Epithelial cell of prostate (primary cell): ENCODE data around the gene DZIP1L.
A peak's percentile ranks its signal among the peaks of the same experiment; 100 is the strongest.
"Not testable (repeated sequence)": the region's sequence is repeated elsewhere in the genome, so short reads cannot be mapped to it uniquely, and the experiment has no call there.

ENCODE experiments used
- DNase-seq: peaks from one replicate; pipeline ENCODE4 v3.0.0-alpha.2; 2011; ENCODE audit warnings: low read depth, low spot score
- H3K27ac ChIP-seq: fragments of 450-650 bp; 2 replicates; pipeline ENCODE4 v1.5.1; 2017; ENCODE audit warnings: mild to moderate bottlenecking

The DZIP1L gene

DNA sequence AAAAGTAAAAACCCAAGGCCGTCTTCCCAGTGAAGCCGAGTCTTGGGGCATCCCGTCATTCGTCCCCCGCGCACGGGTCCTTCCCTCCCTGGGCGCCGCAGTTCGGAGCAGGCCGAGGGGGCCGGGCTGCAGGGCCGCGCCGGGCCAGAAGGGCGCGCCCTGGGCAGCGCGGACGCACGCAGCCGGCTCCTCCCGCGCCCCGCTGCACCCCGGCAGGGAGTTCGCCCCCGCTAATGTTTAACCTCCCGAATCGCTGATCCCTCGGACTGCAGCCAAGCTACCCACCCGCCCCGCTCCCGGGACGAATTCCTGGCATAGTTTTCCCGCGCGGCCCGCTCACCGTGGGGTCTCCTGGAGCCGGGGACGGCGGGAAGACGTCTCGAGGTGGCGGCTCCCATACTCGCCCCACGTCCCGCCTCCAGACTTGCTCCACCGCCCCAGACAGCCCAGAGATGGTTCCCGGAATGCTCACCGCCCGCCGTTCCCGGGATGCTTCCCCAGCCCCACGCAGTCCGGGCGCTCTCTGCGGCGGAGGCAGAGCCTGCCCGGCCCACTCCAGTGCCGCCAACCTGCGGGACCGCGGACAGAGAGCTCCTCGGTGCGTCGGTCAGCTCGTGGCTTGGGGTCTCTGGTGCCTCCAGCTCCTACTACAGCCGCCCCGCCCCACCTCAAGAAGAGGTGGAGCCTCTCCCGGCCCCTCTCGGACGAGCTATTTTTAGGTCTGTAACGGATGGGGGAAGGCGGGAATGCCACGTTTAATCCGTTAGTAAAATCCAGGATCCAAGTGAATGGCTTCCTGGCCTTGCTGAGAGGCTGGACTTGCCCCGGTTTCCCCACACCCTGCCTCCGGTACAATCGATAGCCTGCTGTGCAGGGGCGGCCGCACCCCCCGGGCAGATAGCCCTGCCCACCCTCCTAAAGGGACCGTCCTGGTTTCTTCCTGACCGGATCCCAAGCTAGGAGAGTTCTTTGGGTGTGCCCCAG lies at the start of gene DZIP1L:
Gene DZIP1L, minus strand, starts transcription at position 621 of the 984 bp plus-strand sequence. CDS start 11,637 bp downstream, outside the sequence.
- DNase-seq: no peak
- H3K27ac ChIP-seq: no peak within 1 kb of the TSS

DNA sequence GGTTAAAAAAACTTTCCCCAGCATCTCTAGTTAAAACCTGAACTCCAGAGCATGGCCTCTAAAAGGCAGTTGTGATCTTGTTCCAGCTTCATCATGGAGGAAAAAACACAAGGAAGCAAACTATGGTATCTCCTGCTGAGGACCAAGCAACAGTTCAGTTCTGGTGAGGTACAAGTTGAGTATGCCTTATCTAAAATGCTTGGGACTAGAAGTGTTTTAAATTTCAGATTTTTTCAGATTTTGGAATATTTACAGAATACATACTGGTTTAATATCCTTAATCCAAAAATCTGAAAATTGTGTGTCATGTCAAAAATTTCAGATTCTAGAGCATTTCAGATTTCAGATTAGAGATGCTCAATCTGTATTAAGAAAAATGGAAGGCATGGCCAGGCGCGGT lies 49.7 kb upstream of the DZIP1L start:
- no peak overlapping the region for H3K27ac ChIP-seq
- DNase-seq: no peak

- DNase-seq: no peak
- H3K27ac ChIP-seq: no peak overlapping the region
Observed at GRCh38 chr3:138157743-138158142, 42.3 kb upstream of the DZIP1L start.

DNA sequence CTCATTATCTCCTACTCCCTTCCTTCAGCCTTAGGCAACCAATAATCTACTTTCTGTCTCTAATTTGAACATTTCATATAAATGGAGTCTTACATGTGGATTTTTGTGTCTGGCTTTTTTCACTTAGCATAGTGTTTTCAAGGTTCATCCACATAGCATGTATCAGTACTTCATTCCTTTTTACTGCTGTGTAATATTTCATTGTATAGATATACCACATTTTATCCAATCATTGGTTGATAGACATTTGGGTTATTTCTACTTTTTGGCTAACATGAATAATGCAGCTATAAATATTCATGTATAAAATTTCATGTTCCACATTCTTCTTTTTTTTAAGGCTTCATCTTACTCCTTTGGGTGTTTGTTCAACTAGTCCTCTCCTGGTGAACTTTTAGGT lies 39.1 kb upstream of the DZIP1L start:
- DNase-seq: no peak
- H3K27ac ChIP-seq: no peak overlapping the region

DNA sequence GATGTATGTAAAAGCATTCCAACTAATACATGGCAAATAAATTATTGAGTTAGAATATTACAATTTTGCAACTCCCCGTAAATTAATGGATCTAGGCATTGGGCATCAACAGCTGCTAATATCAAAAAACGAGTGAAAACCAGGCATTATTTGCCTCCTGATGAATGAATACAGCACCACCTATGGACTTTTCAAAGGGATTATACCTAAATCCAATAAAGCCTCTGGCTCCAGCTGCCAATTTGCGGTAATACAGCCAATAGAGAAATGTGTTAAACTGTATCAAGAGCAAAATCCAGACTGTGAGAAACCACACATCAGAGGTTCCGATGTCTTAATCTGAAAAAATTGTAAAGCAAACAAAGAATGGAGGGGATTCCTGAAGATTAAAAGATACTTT lies 33.1 kb upstream of the DZIP1L start:
- no peak overlapping the region for H3K27ac ChIP-seq
- DNase-seq: no peak

DNA sequence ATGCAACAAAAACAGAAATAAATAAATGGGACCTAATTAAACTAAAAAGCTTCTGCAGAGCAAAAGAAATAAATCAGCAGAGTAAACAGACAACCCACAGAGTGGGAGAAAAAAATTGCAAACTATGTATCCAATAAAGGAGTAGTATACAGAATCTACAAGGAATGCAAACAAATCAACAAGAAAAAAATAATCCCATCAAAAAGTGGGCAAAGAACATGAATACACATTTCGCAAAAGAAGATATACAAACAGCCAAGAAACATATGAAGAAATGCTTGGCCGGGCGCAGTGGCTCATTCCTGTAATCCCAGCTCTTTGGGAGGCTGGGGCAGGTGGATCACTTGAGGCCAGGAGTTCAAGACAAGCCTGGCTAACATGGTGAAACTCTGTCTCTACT lies 26.8 kb upstream of the DZIP1L start:
- H3K27ac ChIP-seq, DNase-seq: not testable (repeated sequence)

GRCh38 chr3:138140940-138141339 lies 25.5 kb upstream of the DZIP1L start:
- H3K27ac ChIP-seq: no peak overlapping the region
- no peak for DNase-seq

DNA sequence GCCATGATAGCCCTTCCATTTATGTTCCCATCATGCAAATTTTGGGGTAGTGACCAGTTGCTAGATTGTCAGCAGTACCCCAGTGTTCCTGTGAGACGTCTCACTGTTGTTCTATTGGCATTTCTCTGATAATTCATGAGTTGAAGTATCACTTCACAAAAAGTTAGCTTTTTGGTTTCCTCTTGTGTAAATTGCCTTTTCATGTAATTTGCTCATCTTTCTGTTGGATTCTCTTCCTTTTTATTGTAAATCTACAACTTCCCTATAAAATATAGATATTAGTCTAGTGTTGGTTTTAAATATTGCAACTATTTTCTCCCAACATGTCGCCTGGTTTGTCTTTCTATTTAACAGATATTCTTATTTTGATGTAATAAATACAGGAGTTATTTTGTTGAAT lies 24.3 kb upstream of the DZIP1L start:
- no peak for DNase-seq
- no peak overlapping the region for H3K27ac ChIP-seq

GRCh38 chr3:138137861-138138260 lies 22.5 kb upstream of the DZIP1L start:
- no peak for DNase-seq
- no peak overlapping the region for H3K27ac ChIP-seq

DNA sequence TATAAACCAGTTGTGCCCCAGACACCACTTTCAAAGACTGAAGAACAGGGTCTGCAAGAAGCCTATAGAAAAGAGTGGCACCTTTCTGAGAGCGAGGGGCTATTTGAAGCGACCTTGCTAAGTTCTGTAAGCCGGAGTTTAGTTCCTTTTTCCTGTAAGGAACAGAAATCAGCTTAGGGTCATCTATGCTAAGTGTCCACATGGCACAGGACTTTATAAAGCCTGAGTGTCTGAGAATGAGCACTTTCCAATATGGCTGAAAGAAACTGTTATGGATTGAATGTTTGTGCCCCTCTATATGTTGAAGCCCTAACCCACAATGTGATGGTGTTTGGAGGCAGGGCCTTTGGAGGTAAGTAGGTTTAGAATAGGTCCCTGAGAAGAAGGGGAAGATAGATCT lies 20.8 kb upstream of the DZIP1L start:
- no peak overlapping the region for H3K27ac ChIP-seq
- DNase-seq: no peak

- H3K27ac ChIP-seq: no peak overlapping the region
- no peak for DNase-seq
Observed at GRCh38 chr3:138135833-138136194, 20.4 kb upstream of the DZIP1L start.

DNA sequence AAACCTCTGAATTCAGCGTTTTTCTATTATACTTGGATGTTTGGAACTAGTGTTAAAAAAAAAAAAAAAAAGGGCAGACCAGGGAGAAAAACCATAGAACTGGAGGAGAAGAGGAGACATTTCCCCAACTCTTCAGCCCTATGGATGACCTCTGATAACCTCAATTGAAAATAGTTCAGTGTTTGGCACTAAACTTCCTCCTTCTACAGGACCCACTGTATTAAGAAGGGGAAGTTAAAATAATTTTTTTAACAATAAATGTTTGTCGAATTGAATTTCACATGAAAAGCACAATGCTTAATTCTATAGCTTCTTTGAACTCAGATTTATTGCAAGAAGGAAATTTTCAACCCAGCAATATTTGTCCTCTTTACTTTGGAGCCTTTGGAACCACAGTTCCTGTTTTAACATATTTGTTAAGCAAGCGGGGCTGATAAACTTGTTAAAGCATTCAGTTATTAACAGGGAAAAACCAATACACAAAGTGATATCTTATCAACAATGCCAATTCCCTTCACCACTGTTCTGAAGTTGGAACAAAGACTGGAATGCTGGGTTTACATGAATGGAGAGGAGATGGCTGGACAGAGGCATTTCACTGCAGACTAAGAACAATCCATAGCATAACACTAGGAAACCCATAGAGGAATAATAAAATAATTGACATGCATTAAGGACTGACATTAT lies 19.9 kb upstream of the DZIP1L start:
- H3K27ac ChIP-seq: no peak overlapping the region

GRCh38 chr3:138132239-138132638 lies 16.8 kb upstream of the DZIP1L start, which contains the start of gene A4GNT:
Gene A4GNT (minus strand): TSS chr3:138132390. CDS start chr3:138131256, 1,134 bp downstream.
- H3K27ac ChIP-seq: no peak within 1 kb of the TSS
- DNase-seq: no peak

More for the DNA sequence above, 19.9 kb upstream of the DZIP1L start:
- DNase-seq: no peak

DNA sequence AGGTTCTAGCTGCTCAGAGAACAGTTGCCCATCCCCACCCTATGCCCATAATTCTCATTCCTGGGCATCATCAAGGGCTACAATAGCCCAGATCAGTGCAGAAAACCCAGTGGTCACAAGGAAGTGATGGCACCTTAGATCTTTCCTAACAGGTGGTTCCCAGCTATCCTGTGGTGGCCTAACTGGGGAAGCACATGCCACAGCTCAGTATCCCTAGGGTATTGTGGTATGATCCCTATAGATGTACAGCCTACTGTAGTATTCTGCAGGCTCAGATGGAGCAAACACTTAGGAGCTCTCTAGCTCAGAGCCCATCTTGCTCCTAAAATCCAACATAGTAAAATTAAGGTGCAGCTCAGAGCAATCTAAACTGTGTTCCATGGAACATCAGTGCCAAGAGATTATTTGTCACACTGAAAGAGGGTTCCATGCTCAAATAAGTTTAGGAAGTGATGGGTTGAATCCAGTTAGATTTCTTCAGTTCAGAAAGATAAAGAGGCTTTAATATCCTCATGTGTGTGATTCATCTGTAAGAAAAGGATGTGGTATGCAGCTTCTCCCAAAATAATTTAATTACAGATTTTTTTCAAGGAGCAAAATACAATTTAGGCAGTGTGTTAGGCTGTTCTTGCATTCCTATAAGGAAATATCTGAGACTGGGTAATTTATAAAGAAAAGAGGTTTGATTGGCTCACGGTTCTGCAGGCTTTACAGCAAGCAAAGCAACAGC lies 12.4 kb upstream of the DZIP1L start:
- no peak overlapping the region for H3K27ac ChIP-seq
- DNase-seq: no peak

DNA sequence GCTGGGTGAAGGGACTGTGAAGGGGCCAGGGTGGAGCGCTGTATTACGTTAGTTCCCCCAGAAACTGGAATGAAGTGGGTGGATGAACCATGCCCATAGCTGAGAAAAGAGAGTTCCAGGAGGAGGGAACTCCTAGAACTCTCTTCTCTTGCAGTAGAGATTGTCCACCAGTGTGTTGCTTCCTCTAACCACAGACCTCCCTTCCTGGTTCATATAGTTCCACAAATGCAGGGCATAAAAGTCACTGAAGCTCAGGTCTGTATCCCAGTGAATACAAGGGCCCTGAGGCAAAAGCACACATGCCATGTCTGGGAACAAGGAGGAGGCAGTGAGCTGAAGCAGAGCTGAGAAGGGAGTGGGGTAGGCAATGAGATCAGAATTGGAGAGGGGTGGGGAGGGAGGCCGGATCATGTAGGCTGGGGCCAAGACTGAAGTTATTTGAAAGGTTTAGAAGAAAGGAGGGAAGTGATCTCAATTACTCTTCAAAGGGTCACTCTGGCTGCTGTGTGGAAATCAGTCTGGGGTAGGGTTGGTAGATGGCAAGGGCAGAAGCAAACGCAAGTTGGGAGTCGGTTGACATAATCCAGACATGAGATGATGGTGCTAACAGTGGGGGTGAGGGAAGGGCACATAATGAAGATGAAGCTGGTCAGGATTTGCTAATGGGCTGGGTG lies 10.3 kb upstream of the DZIP1L start:
- no peak overlapping the region for H3K27ac ChIP-seq

DNA sequence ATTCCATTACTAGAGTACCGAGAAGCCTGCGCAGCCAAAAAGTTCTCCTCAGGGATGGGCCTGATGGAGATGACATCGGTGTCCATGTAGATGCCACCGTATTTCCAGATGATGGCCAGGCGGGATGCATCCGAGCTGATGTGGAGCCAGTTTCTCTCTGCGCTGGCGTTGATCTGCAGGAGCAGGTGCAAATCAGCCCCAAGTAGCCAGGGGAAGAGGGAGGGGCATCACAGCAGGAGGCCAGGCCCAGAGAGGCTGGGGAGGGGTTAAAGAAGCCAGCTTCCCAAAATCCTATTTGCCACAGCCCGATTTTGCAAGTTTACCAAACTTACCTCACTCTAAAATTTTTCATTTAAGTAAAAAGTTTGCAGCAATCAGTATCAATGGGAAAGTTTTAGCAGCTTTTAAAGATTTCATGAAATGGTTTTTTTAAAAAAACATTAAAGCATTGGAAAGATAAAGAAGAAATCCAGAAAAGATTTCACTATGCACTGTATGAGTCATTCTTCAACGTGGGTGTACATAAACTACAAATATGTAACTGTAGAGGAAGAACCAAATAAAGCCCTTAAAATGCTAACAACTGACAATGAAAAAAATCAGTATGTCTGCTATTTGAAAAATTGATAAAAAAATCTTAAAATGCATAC lies 9.4 kb upstream of the DZIP1L start:
- H3K27ac ChIP-seq: no peak overlapping the region

More for the DNA sequence above, 10.3 kb upstream of the DZIP1L start:
- no peak for DNase-seq

GRCh38 chr3:138124188-138124587 lies 8.8 kb upstream of the DZIP1L start:
- no peak overlapping the region for H3K27ac ChIP-seq
- DNase-seq: no peak

More for the DNA sequence above, 9.4 kb upstream of the DZIP1L start:
- DNase-seq: no peak

DNA sequence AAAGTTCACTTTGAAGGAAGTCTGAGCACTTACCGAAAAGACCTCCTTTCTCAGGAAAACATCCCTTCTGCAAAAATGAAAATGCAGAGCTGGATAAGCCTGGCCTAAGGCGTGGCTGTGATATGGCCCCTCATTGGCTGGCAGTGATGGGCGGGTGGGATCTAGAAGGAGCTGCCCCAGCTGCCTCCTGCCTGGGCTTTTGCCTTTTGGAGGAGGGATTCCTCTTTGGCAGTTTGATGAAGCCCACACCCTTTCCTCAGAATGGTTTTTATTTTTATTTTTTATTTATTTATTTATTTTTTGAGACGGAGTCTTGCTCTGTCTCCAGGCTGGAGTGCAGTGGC lies 4.0 kb upstream of the DZIP1L start:
- no peak for DNase-seq
- no peak overlapping the region for H3K27ac ChIP-seq

DNA sequence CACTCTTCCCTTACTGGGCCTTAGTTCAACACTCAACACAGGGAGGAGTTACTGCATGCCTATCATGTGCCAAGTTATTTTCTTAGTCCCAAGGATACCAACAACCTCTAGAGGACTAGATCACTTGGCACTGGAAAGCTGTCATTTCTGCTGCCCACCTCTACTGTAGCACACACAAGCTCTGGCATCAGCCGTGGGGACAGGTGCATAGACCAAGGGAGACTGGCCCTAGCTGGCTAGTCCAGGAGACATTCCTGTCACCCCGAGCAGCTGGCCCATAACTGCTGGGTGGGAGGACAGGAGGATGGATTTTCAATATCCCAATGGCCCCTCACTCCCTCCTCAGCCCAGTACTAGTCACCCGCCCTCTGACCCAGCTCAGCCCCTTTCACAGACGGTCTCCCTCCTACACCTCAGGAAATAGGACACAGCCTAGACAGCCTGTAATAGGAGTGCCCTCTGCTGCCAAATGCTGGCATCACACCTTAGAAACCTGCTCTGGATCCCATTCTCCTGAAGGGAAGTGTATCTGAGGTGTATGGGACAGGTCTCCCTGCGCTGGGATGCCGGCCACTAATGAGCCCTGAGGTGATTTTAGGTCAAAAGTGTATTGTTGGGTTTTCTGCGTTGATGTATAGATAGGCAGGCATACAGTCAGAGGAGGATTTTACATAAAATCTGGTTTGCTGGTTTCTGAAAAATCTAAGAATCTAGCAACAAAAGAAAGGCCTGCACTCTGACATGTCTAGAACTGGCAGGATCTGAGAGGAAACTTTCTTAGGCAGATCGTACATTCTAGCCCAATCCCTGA lies 3.4 kb upstream of the DZIP1L start:
- no peak overlapping the region for H3K27ac ChIP-seq
- peak; percentile 6 for DNase-seq
